HCT116 (cell line): ENCODE results near the gene DYNLL2. TPM values are rescaled to one million over a fixed set of nuclear protein-coding genes. Genes with fewer than 3 reads are reported as not detected.

Experiments used
- ATAC-seq: fragments of 200-7000 bp; cut with Tn5 transposase; 2 replicates; pipeline ENCODE4 v1.9.1; 2020; ENCODE audit warnings: mild to moderate bottlenecking, moderate library complexity
- BruUV-seq: library from RNA; stranded (reverse); fragments of 400-500 nt; replicated peaks from 2 replicates; lab custom pipeline; 2021; lab: Mats Ljungman, UMichigan
- CTCF ChIA-PET: fragments of 300-600 bp; sonication (Branson Sonifier 250); formaldehyde crosslinking; loops from one replicate; lab custom pipeline; 2021; ENCODE audit warnings: antibody characterized with exemption; lab: Charles Lee
- POLR2A ChIA-PET: fragments of 300-600, 350-600 bp; sonication (Branson Sonifier 250); formaldehyde crosslinking; loops from one replicate; lab custom pipeline; 2021; ENCODE audit warnings: antibody characterized with exemption; lab: Charles Lee
- RAD21 ChIA-PET, 2 experiments: fragments of 300-600 bp; sonication (Branson Sonifier 250); formaldehyde crosslinking; loops; one replicate each; lab custom pipeline; 2023; ENCODE audit warnings: low total read pairs in 2 of 2; ENCODE audit not compliant: uncharacterized antibody in 2 of 2, unreplicated experiment in 2 of 2, low non-redundant PET in 1 of 2; lab: Charles Lee
- DNase-seq: peaks from one replicate; pipeline ENCODE4 v3.0.0-alpha.2; 2010; ENCODE audit warnings: low read depth, low spot score
- H2AFZ ChIP-seq: fragments of 200-600 bp; shearing (Covaris generic), sonication (generic); 2 replicates; pipeline ENCODE4 v1.6.1; 2017; ENCODE audit warnings: low read depth, mixed run types, mixed read lengths, antibody characterized with exemption, low read length; ENCODE audit not compliant: poor library complexity, severe bottlenecking
- H3K27ac ChIP-seq: 2 replicates; pipeline ENCODE4 v1.5.1; 2012; ENCODE audit warnings: low read depth, low read length
- H3K27me3 ChIP-seq: fragments of 200-600 bp; sonication (generic); 2 replicates; pipeline ENCODE4 v1.6.1; 2016; ENCODE audit warnings: mixed run types, low read length, mixed read lengths; ENCODE audit not compliant: insufficient read depth
- H3K36me3 ChIP-seq, 2 experiments: fragments of 200-500 bp in 1 of 2; fragments of 200-600 bp in 1 of 2; sonication (Bioruptor generic) in 1 of 2; sonication (generic) in 1 of 2; 2 replicates each; pipeline versions ENCODE4 v1.5.1 to v1.6.1; 2014 to 2016; ENCODE audit warnings: low read length in 2 of 2, inconsistent platforms in 1 of 2, mixed read lengths in 1 of 2, mixed run types in 1 of 2; ENCODE audit not compliant: insufficient read depth in 2 of 2, control insufficient read depth in 1 of 2
- H3K4me1 ChIP-seq, 2 experiments: fragments of 200-600 bp in 1 of 2; sonication (generic) in 1 of 2; 2 replicates each; pipeline versions ENCODE4 v1.5.1 to v1.6.1; 2012 to 2017; ENCODE audit warnings: low read length in 2 of 2, inconsistent platforms in 1 of 2, mild to moderate bottlenecking in 1 of 2, mixed read lengths in 1 of 2, mixed run types in 1 of 2, moderate library complexity in 1 of 2; ENCODE audit not compliant: insufficient read depth in 2 of 2, control insufficient read depth in 1 of 2
- H3K4me2 ChIP-seq: fragments of 200-600 bp; sonication (generic); 2 replicates; pipeline ENCODE4 v1.6.1; 2017; ENCODE audit warnings: mixed run types, low read length, mixed read lengths
- H3K4me3 ChIP-seq, 2 experiments: fragments of 200-600 bp in 1 of 2; sonication (generic) in 1 of 2; replicated peaks in 1 of 2; 2 replicates each; pipeline ENCODE4 v1.5.1; 2011 to 2016; ENCODE audit warnings: low read length in 2 of 2, control low read depth in 1 of 2, low read depth in 1 of 2, mild to moderate bottlenecking in 1 of 2, mixed read lengths in 1 of 2, mixed run types in 1 of 2
- H3K79me2 ChIP-seq: fragments of 200-600 bp; sonication (generic); 2 replicates; pipeline ENCODE4 v1.6.1; 2017; ENCODE audit warnings: mild to moderate bottlenecking, mixed run types, low read length, moderate library complexity, mixed read lengths; ENCODE audit not compliant: insufficient read depth
- H3K9ac ChIP-seq: fragments of 200-600 bp; sonication (generic); 2 replicates; pipeline ENCODE4 v1.6.1; 2016; ENCODE audit warnings: low read length, mixed read lengths
- H3K9me2 ChIP-seq: fragments of 200-600 bp; sonication (generic), shearing (Covaris generic); 2 replicates; pipeline ENCODE4 v1.6.1; 2017; ENCODE audit warnings: mixed run types, mild to moderate bottlenecking, moderate library complexity; ENCODE audit not compliant: insufficient read depth
- H3K9me3 ChIP-seq, 2 experiments: fragments of 200-500 bp in 1 of 2; fragments of 200-600 bp in 1 of 2; sonication (Bioruptor generic) in 1 of 2; sonication (generic) in 1 of 2; 2 replicates each; pipeline ENCODE4 v1.6.1; 2014 to 2017; ENCODE audit warnings: low read length in 2 of 2, mixed read lengths in 2 of 2, inconsistent platforms in 1 of 2, low read depth in 1 of 2, mild to moderate bottlenecking in 1 of 2, mixed run types in 1 of 2, moderate library complexity in 1 of 2; ENCODE audit not compliant: control insufficient read depth in 1 of 2, insufficient read depth in 1 of 2
- H4K20me1 ChIP-seq: fragments of 200-600 bp; sonication (generic), shearing (Covaris generic); 2 replicates; pipeline ENCODE4 v1.6.1; 2017; ENCODE audit warnings: mixed run types, mild to moderate bottlenecking, moderate library complexity; ENCODE audit not compliant: insufficient read depth
- CBX3 ChIP-seq: IDR thresholded peaks from 2 replicates; pipeline ENCODE4 v1.6.1; 2012; ENCODE audit warnings: low read depth
- CEBPB ChIP-seq: IDR thresholded peaks from 2 replicates; pipeline ENCODE4 v1.6.1; 2012; ENCODE audit warnings: low read depth
- EGR1 ChIP-seq: IDR thresholded peaks from 2 replicates; pipeline ENCODE4 v1.6.1; 2012; ENCODE audit warnings: low read depth
- EZH2phosphoT487 ChIP-seq: fragments of 200-600 bp; IDR thresholded peaks from 2 replicates; pipeline ENCODE4 v1.6.1; 2018; ENCODE audit warnings: antibody characterized with exemption, borderline replicate concordance
- RAD21 ChIP-seq: IDR thresholded peaks from 2 replicates; pipeline ENCODE4 v1.6.1; 2012; ENCODE audit warnings: low read depth, mild to moderate bottlenecking
- SP1 ChIP-seq: IDR thresholded peaks from 2 replicates; pipeline ENCODE4 v1.6.1; 2012; ENCODE audit warnings: low read depth
- TCF7L2 ChIP-seq: IDR thresholded peaks from 2 replicates; pipeline ENCODE4 v1.7.0; 2011; ENCODE audit warnings: borderline replicate concordance, inconsistent platforms; ENCODE audit not compliant: insufficient read depth, insufficient read length; ENCODE audit errors: extremely low read depth
- YY1 ChIP-seq: IDR thresholded peaks from 2 replicates; pipeline ENCODE4 v1.6.1; 2011; ENCODE audit warnings: low read length, low read depth, moderate library complexity, mild to moderate bottlenecking; ENCODE audit not compliant: insufficient replicate concordance; ENCODE audit errors: extremely low read depth
- intact Hi-C: fragments of 100-400 bp; cut with micrococcal nuclease; formaldehyde crosslinking; loops from 2 replicates; pipeline ENCODE4 v1.10.0; 2022
- total RNA-seq: library from RNA; stranded (reverse); gene quantifications from one replicate; pipeline ENCODE4 v1.2.1, GENCODE V29; 2021; ENCODE audit not compliant: unreplicated experiment
- TF ChIP-seq, protein P1 (sequence below): IDR thresholded peaks from 2 replicates; pipeline ENCODE4 v1.6.1; 2011; ENCODE audit warnings: mild to moderate bottlenecking, low read length, moderate library complexity; ENCODE audit not compliant: insufficient replicate concordance; ENCODE audit errors: extremely low read depth
- TF ChIP-seq, protein P2 (sequence below): IDR thresholded peaks from 2 replicates; pipeline ENCODE4 v1.6.1; 2012; ENCODE audit warnings: low read depth

Gene DYNLL2
- total RNA-seq, 1 experiment from 2014 or later = 54.9 TPM

- no TSS peak for BruUV-seq
- TF ChIP-seq, protein P1, sequence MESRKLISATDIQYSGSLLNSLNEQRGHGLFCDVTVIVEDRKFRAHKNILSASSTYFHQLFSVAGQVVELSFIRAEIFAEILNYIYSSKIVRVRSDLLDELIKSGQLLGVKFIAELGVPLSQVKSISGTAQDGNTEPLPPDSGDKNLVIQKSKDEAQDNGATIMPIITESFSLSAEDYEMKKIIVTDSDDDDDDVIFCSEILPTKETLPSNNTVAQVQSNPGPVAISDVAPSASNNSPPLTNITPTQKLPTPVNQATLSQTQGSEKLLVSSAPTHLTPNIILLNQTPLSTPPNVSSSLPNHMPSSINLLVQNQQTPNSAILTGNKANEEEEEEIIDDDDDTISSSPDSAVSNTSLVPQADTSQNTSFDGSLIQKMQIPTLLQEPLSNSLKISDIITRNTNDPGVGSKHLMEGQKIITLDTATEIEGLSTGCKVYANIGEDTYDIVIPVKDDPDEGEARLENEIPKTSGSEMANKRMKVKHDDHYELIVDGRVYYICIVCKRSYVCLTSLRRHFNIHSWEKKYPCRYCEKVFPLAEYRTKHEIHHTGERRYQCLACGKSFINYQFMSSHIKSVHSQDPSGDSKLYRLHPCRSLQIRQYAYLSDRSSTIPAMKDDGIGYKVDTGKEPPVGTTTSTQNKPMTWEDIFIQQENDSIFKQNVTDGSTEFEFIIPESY = no peak
- TF ChIP-seq, protein P2, sequence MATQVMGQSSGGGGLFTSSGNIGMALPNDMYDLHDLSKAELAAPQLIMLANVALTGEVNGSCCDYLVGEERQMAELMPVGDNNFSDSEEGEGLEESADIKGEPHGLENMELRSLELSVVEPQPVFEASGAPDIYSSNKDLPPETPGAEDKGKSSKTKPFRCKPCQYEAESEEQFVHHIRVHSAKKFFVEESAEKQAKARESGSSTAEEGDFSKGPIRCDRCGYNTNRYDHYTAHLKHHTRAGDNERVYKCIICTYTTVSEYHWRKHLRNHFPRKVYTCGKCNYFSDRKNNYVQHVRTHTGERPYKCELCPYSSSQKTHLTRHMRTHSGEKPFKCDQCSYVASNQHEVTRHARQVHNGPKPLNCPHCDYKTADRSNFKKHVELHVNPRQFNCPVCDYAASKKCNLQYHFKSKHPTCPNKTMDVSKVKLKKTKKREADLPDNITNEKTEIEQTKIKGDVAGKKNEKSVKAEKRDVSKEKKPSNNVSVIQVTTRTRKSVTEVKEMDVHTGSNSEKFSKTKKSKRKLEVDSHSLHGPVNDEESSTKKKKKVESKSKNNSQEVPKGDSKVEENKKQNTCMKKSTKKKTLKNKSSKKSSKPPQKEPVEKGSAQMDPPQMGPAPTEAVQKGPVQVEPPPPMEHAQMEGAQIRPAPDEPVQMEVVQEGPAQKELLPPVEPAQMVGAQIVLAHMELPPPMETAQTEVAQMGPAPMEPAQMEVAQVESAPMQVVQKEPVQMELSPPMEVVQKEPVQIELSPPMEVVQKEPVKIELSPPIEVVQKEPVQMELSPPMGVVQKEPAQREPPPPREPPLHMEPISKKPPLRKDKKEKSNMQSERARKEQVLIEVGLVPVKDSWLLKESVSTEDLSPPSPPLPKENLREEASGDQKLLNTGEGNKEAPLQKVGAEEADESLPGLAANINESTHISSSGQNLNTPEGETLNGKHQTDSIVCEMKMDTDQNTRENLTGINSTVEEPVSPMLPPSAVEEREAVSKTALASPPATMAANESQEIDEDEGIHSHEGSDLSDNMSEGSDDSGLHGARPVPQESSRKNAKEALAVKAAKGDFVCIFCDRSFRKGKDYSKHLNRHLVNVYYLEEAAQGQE = no peak
- no peak for TF ChIP-seq EGR1
- TF ChIP-seq EZH2phosphoT487 = no peak
- TF ChIP-seq SP1 = no peak
- no peak for TF ChIP-seq YY1
- no peak for TF ChIP-seq CBX3
- no peak for TF ChIP-seq TCF7L2
- TF ChIP-seq RAD21 = no peak
- TF ChIP-seq CEBPB = no peak
Measured at GRCh38 chr17:58089111-58089510, 5.9 kb downstream of the DYNLL2 start.

More at GRCh38 chr17:58089111-58089510, 5.9 kb downstream of the DYNLL2 start:
- ChIA-PET POLR2A (no interaction called here), RAD21 (no interaction called here), CTCF (no interaction called here)
- H3K9me3 ChIP-seq = no peaks in the 10 kb centered on the region
- no peak for ATAC-seq
- H3K79me2 ChIP-seq = peaks cover 64% of the 10 kb centered on the region
- intact Hi-C loops = no loop called here
- no peak overlapping the region for H3K27ac ChIP-seq
- peaks cover 5 to 13% of the 10 kb centered on the region in 2 experiments; a peak in 3 of 4 replicates for H3K4me1 ChIP-seq
- H3K27me3 ChIP-seq = no peaks in the 10 kb centered on the region
- H2AFZ ChIP-seq = no peak overlapping the region
- no peak overlapping the region for H3K4me3 ChIP-seq
- no peak for DNase-seq
- H3K9me2 ChIP-seq = no peaks in the 10 kb centered on the region
- peaks cover 75 to 83% of the 10 kb centered on the region in 2 experiments for H3K36me3 ChIP-seq
- peaks cover 43% of the 10 kb centered on the region; the same call in 1 of the 2 replicates for H4K20me1 ChIP-seq
- no peak overlapping the region for H3K9ac ChIP-seq
- no peak overlapping the region for H3K4me2 ChIP-seq
